ENCODE results near the gene TCAP. TPM values are rescaled to one million over a fixed set of nuclear protein-coding genes. Genes with fewer than 3 reads are reported as not detected.

Gene TCAP
- total RNA-seq, 4 donors from 2014 or later = 0.25 to 3.6 (median 1.5) TPM

DNA sequence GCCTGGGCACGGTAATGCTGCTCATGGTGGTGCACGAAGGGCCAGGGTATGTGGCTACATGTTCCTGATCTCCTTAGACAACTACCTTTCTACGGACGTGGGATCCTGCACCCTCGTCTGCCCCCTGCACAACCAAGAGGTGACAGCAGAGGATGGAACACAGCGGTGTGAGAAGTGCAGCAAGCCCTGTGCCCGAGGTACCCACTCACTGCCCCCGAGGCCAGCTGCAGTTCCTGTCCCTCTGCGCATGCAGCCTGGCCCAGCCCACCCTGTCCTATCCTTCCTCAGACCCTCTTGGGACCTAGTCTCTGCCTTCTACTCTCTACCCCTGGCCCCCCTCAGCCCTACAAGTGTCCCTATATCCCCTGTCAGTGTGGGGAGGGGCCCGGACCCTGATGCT, 46.7 kb downstream of the TCAP start:
- 89% methylated on average over 5 of the region's 10 CpGs; no CpG with 5 or more reads in 1 of the 2 donors for WGBS, 2 donors (ENCODE audit: low coverage in 1 of 2)
- H3K27me3 ChIP-seq = no peaks in the 10 kb centered on the region
- H3K4me3 ChIP-seq = no peak overlapping the region
- H3K9me3 ChIP-seq = no peaks in the 10 kb centered on the region
- H3K36me3 ChIP-seq = peaks cover 0 to 100% of the 10 kb centered on the region in 2 donors
- no peaks in the 10 kb centered on the region for H3K4me1 ChIP-seq
- no peak for ATAC-seq
- TF ChIP-seq POLR2A (IDR thresholded peaks at IDR 0.05) (no peak), EP300 (IDR thresholded peaks at IDR 0.05) (no peak)
- H3K27ac ChIP-seq = no peak overlapping the region

DNA sequence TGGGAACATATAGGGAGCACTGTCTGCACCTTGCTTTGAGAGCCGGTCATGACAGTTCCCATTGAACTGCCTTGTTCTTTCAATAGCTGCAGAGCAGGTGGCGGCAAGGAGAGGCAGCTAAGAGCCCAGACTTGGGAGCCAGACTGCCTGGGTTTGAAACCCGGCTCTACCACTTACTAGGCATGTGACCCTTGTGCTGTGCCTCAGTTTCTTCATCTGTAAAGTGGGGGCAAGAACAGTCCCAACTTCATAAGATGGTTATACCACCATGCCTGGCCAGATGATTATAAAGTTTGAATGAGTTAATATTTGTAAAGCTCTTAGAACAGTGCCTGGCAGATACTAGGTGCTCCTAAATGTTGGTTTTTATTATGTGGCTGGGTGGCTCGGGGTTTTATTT, 49.1 kb downstream of the TCAP start:
- ATAC-seq = no peak
- no peak for TF ChIP-seq POLR2AphosphoS5 (IDR thresholded peaks at IDR 0.05)
- TF ChIP-seq EP300 (IDR thresholded peaks at IDR 0.05) = no peak
- no peak for TF ChIP-seq POLR2A (IDR thresholded peaks at IDR 0.05)
- TF ChIP-seq, protein P1, sequence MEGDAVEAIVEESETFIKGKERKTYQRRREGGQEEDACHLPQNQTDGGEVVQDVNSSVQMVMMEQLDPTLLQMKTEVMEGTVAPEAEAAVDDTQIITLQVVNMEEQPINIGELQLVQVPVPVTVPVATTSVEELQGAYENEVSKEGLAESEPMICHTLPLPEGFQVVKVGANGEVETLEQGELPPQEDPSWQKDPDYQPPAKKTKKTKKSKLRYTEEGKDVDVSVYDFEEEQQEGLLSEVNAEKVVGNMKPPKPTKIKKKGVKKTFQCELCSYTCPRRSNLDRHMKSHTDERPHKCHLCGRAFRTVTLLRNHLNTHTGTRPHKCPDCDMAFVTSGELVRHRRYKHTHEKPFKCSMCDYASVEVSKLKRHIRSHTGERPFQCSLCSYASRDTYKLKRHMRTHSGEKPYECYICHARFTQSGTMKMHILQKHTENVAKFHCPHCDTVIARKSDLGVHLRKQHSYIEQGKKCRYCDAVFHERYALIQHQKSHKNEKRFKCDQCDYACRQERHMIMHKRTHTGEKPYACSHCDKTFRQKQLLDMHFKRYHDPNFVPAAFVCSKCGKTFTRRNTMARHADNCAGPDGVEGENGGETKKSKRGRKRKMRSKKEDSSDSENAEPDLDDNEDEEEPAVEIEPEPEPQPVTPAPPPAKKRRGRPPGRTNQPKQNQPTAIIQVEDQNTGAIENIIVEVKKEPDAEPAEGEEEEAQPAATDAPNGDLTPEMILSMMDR (IDR thresholded peaks at IDR 0.05) = no peak
- no peaks in the 10 kb centered on the region for H3K9me3 ChIP-seq
- no peak overlapping the region for H3K4me3 ChIP-seq
- peaks cover 0 to 100% of the 10 kb centered on the region in 2 donors for H3K36me3 ChIP-seq
- H3K27ac ChIP-seq = no peak overlapping the region
- WGBS, 2 donors (ENCODE audit: low coverage in 1 of 2) = 75 to 77% methylated on average over 1 to 2 of the region's 4 CpGs
- no peaks in the 10 kb centered on the region for H3K27me3 ChIP-seq
- no peaks in the 10 kb centered on the region for H3K4me1 ChIP-seq

DNA sequence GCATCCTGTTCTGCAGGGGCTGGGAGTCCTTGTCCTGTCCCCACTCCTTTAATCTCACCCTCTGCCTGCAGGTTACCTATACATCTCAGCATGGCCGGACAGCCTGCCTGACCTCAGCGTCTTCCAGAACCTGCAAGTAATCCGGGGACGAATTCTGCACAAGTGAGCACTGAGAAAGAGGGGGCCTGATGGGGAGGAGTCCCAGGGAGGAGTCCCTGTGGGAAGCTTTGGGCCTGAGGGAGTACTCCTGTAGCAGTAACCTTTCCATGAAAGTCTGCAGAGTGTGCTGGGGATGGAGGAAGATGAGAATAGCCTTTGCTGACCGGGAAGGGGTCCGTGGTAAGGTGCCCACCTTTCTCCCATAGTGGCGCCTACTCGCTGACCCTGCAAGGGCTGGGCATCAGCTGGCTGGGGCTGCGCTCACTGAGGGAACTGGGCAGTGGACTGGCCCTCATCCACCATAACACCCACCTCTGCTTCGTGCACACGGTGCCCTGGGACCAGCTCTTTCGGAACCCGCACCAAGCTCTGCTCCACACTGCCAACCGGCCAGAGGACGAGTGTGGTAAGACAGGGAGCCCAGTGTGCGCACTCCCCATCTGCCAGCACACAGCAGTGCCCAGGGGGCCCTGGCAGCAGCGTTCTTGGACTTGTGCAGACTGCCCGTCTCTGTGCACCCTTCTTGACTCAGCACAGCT, 50.4 kb downstream of the TCAP start:
- H3K27ac ChIP-seq = no peak overlapping the region
- no peaks in the 10 kb centered on the region for H3K27me3 ChIP-seq
- no peak for ATAC-seq
- 80% methylated on average over 3 of the region's 18 CpGs; no CpG with 5 or more reads in 1 of the 2 donors for WGBS, 2 donors (ENCODE audit: low coverage in 1 of 2)
- no peaks in the 10 kb centered on the region for H3K4me1 ChIP-seq
- peaks cover 0 to 100% of the 10 kb centered on the region in 2 donors for H3K36me3 ChIP-seq
- no peak overlapping the region for H3K4me3 ChIP-seq
- no peak for TF ChIP-seq EP300 (IDR thresholded peaks at IDR 0.05)
- H3K9me3 ChIP-seq = no peaks in the 10 kb centered on the region

Other genes starting within 250 kb of the TCAP start
- gene MED1, start 214.1 kb upstream of the TCAP start, total RNA-seq = 10 to 100 TPM; 19.9 to 31.1 (median 25.1) TPM
- gene CDK12, start 203.9 kb upstream of the TCAP start, total RNA-seq = 10 to 100 TPM; 29.9 to 47.3 (median 38.2) TPM
- gene NEUROD2, start 57.4 kb upstream of the TCAP start, total RNA-seq = not detected
- 10 to 100 TPM in 1 of 4 donors, 1 to 10 TPM in 3; 2.7 to 12.2 (median 8.6) TPM for gene PPP1R1B, start 38.4 kb upstream of the TCAP start, total RNA-seq
- 10 to 100 TPM; 24.5 to 41.4 (median 27.5) TPM for gene STARD3, start 28.2 kb upstream of the TCAP start, total RNA-seq
- gene PNMT, start 3.1 kb downstream of the TCAP start, total RNA-seq = 10 to 100 TPM in 1 of 4 donors, 1 to 10 TPM in 3; 6.7 to 11.7 (median 7.5) TPM
- 10 to 100 TPM in 3 of 4 donors, 1 to 10 TPM in 1; 9.9 to 13.6 (median 11.1) TPM for gene PGAP3, start 22.7 kb downstream of the TCAP start, total RNA-seq
- gene ERBB2, start 34.7 kb downstream of the TCAP start, total RNA-seq = 10 to 100 TPM; 43.3 to 60.8 (median 48.2) TPM
- gene MIEN1, start 65.2 kb downstream of the TCAP start, total RNA-seq = 10 to 100 TPM; 39.4 to 72.4 (median 45.2) TPM
- 1 to 10 TPM in 1 of 4 donors, under 1 TPM in 1, not detected in 2; 0.85 to 5.8 TPM for gene GRB7, start 72.6 kb downstream of the TCAP start, total RNA-seq
- gene IKZF3, start 199.0 kb downstream of the TCAP start, total RNA-seq = 1 to 10 TPM in 2 of 4 donors, under 1 TPM in 2; 0.62 to 1.5 (median 0.95) TPM
- gene ZPBP2, start 202.9 kb downstream of the TCAP start, total RNA-seq = not detected

Measured in gastroesophageal sphincter (tissue), 4 donors.